ENCODE results near the gene CPPED1.

CPPED1 gene

DNA sequence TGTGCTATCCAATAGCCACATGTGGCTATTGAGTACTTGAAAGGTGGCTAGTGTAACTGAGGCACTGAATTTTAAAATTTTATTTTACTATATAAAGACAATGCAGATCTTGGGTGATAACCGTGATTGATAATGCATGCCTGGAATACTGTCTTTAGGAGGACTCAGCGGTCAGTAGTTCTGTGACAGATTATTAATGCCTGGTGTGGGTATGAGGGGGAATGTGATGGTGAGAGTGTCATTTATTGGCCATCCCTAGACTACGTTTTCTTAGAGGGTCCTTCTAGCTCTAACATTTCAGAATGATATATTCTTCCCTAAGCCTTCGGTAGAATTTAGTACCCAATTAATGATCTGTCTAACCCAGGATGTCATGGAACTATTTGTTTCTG is 157.6 kb downstream of the CPPED1 start:
- no peak for DNase-seq (ENCODE audit: low read depth)

GRCh38 chr16:12643034-12643455 is 160.6 kb downstream of the CPPED1 start:
- DNase-seq (ENCODE audit: low read depth): no peak

DNA sequence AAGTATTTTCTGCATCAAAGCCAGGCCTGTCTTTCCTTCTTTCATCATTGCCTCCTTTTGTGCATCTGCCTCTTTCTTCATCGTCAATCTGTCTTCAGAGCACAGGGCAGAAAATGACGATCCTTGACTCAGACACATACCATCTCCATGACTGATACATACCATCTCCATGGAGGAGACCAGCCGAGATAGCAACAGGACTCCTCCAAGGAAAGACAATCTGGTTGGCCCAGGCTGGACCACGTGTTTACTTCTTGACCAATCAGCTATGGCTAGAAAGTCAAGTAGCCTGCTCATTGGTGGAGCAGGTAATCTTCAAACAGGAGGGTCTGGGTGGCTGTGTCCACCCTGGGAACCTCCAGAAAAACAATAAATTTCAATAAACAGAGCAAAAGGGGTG is 164.6 kb downstream of the CPPED1 start:
- no peak for DNase-seq (ENCODE audit: low read depth)

- no peak for DNase-seq (ENCODE audit: low read depth)
Observed at GRCh38 chr16:12637002-12637401, 166.7 kb downstream of the CPPED1 start.

- DNase-seq (ENCODE audit: low read depth): no peak
Observed at GRCh38 chr16:12629271-12629670, 174.4 kb downstream of the CPPED1 start.

DNA sequence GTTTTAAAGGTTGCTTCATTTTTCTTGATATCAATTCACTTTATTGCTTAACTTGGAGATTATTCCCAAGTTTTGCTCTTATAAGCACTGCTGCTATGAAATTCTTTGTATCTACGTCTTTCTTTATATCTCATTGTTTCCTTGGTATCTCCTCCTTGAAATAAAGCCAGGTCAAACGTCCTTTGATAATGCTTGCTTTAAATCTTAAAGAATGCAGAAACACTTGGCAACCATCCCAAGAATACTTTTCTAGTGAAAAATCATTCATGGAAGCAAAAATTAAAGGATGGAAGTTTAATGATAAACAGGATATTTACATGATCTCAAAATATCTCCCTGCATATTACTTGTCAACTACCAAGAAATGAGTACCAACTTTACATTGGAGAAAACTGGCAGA is 175.2 kb downstream of the CPPED1 start:
- DNase-seq (ENCODE audit: low read depth): no peak

DNA sequence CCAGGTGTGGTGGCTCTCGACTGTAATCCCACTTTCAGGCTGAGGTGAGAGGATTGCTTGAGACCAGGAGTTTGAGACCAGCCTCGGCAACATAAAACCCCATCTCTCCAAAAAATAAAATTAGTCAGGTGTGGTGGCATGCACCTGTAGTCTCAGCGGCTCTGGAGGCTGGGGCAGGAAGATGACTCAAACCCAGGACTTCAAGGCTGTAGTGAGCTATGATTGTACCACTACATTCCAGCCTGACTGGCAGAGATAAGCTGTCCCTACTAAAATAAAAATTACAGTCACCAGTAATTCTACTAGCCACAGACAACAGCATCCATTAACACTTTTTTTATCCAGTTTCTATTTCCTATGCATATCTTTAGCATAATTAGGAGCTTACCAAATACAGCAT is 176.3 kb downstream of the CPPED1 start:
- DNase-seq (ENCODE audit: low read depth): no peak

DNA sequence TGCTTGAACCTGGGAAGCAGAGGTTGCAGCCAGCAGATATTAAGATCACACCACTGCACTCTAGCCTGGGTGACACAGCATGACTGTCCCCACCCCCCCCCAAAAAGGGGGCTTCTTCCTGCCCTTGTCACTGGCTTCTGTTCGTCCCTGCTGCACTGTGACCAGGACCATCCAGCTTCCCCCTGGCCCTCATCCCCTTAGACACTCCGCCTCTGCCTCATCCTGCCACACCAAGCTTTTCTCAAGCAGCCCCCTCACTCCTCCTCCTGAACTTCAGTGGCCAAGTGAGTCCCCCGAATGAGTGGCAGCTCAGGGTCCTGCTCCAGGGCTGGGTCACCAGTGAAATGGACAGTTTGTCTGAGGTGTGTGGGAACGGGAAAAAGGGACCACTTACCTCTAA is 177.3 kb downstream of the CPPED1 start:
- no peak for DNase-seq (ENCODE audit: low read depth)

DNA sequence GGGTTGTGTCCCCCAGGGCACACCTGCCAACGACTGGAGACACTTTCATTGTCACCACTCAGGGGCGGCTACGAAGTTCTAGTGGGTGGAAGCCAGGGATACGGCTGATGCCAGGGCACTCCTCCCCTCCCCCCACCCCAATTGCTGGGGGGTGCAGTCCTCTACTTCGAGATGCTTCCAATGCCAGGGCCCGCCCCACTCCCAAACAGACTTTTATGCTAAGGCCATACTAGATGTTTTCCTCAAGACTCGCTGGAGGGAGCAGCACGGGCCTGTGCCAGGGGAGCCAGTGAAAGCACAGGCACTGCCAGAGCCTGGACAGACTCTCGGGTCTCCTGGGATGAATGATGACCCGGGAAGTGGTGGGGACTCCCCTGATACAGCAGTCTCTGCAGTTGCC is 178.0 kb downstream of the CPPED1 start:
- DNase-seq (ENCODE audit: low read depth): no peak

DNA sequence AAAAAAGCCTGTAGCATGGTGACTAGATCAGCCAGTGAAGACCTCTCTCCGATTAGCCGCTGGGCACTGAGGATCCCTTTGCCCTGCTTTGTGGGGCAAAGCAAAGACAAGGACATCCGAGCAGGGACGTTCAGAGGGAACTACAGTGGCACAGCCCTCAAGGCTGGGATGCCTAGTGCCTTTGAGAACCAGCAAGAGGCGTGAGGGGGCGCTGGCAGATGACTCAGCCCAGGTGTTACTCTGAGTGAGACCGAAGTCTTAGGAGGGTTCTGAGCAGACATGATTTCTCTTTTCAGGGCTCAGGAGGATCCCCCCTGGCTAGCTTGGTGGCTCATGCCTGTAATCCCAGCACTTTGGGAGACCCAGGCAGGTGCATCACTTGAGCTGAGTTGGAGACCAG is 178.6 kb downstream of the CPPED1 start:
- no peak for DNase-seq (ENCODE audit: low read depth)

- DNase-seq (ENCODE audit: low read depth): no peak
Observed at GRCh38 chr16:12620150-12620549, 183.5 kb downstream of the CPPED1 start.

DNA sequence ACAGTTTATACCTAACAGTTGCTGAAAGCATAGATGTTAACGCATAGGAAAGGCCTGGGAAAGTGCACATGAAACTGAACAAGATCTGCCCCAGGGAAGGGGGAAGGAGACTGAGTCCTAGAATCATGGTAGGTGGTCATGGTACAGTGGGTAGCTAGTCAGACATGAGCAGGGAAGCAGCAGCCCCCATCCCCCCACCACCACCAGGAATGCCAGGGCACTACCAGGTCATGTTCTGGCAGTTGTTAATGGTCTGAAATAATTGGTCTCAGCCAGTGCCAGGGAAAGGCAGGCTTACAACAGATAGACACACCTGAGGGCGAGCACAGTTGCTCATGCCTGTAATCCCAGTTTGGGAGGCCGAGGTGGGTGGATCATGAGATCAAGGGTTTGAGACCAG is 185.2 kb downstream of the CPPED1 start:
- DNase-seq (ENCODE audit: low read depth): no peak

DNA sequence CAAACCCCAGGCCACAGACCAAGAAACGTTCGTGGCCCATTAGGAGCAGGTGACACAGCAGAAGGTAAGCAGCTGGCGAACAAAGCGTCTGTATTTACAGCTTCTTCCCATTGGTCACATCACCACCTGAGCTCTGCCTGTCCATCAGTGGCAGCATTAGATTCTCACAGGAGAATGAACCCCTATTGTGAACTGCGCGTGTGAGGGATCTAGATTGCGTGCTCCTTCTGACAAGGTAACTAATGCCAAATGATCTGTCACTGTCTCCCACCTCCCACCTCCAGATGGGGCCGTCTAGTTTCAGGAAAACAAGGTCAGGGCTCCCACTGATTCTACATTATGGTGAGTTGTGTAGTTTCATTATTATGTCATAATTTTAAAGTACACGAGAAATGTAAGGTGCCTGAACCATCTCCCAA is 186.3 kb downstream of the CPPED1 start:
- no peak for DNase-seq (ENCODE audit: low read depth)

GRCh38 chr16:12614662-12615278 is 188.9 kb downstream of the CPPED1 start:
- no peak for DNase-seq (ENCODE audit: low read depth)

- DNase-seq (ENCODE audit: low read depth): no peak
Observed at GRCh38 chr16:12613992-12614661, 189.6 kb downstream of the CPPED1 start.

DNA sequence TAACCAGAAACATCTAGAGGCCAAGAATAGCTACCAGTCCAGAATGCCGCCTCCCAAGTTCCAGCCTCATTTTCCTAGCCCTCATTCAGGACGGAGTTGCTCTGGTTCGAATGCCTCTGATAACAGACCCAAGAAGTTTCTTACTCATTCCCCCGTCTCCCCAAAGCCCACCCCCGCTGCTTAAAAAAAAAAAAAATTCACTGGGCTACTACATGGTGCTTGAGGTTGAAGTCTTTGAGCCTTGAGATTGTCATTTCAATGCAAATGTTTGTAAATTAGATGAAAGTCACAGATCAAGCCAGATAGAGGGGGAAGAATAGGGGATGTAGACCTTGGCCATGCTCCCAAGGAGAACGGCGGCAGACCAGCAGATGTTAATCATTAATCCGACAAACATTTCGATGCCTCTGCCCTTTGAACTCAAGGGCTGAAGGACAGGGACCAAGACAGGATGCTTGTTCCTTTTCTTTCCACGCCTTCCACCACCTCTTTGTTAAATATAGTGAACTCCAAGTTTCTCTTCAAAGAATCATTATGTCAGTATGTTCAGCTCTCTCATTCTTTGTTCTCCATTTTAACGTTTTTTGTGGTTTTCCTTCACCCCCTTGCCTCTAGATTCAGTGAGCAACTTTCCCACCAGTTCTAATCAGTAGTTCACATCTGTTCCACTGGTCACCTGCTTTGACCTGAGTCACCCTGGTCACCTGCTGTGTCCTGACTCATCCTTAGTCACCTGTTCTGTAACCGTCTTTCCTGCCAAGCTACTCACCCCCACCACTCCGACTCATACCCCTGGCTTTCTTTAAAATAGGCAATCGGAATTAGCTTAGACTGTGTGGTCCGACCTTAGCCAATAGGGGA is 190.3 kb downstream of the CPPED1 start:
- DNase-seq (ENCODE audit: low read depth): no peak

DNA sequence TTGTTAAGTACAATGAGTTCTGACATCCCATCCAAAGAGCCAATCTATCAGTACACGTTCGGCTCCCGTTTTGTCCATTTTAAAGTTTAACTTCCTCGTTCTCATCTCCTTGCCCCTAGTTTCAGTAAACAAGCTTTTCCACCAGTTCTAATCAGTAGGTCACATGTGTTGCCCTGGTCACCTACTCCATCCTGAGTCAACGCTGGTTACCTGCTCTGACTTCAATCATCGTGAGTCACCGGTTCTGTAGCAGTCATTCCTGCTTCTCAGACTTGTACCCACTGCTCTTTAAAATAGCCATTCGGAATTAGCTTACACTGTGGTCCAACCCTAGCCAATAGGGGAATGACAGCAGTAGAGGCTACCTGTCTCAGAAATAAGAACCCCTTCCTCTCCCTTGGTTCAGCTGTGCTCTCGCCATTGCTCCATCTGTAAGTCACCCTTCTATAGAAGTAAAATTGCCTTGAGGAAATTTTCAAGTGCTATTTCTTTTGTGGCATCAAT is 191.0 kb downstream of the CPPED1 start:
- DNase-seq (ENCODE audit: low read depth): no peak

- no peak for DNase-seq (ENCODE audit: low read depth)
Observed at GRCh38 chr16:12611916-12612597, 191.6 kb downstream of the CPPED1 start.

DNA sequence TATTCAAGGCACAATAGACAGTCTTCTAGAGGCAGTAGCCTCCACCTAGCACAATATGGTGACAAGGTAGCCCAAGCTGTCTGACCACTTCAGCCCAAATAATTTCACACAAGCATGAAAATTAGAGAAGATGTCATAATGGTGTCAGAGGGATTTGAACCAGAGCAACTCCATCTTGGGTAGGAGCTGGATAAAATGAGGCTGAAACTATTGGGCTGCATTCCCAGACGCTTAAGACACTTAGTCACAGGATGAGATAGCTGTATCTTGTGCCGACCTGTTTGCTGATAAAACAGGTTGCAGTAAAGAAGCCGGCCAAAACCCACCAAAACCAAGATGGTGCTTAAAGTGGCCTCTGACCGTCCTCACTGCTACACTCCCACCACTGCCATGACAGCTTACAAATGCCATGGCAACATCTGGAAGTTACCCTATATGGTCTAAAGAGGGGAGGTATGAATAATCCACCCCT is 192.6 kb downstream of the CPPED1 start:
- DNase-seq (ENCODE audit: low read depth): no peak

- DNase-seq (ENCODE audit: low read depth): no peak
Observed at GRCh38 chr16:12609937-12610699, 193.6 kb downstream of the CPPED1 start.

Data from stimulated activated CD8-positive, alpha-beta memory T cell treated with anti-CD3 and anti-CD28 coated beads, Interleukin-7, amount 100 ng/mL, for 24 hours (primary cell).